HG02870 (cell line): ENCODE results near the gene KCNN1.
A peak's percentile ranks its signal among the peaks of the same experiment; 100 is the strongest.

ENCODE experiments used
- ATAC-seq: cut with Tn5 transposase; IDR thresholded peaks from one replicate; pipeline ENCODE4 v1.9.1; 2021; ENCODE audit warnings: mild to moderate bottlenecking, moderate library complexity; ENCODE audit not compliant: unreplicated experiment

The KCNN1 gene

GRCh38 chr19:17946965-17947784, 19.7 kb upstream of the KCNN1 start:
- peak; percentile 20 for ATAC-seq

- peak; percentile 49 for ATAC-seq
These were observed 18.9 kb upstream of the KCNN1 start for GRCh38 chr19:17947815-17948513.

GRCh38 chr19:17948514-17948900, 18.4 kb upstream of the KCNN1 start:
- ATAC-seq: no peak

GRCh38 chr19:17948931-17949930, 17.7 kb upstream of the KCNN1 start:
- no peak for ATAC-seq

GRCh38 chr19:17949956-17950309, 17.0 kb upstream of the KCNN1 start:
- no peak for ATAC-seq

- ATAC-seq: no peak
These were observed 16.4 kb upstream of the KCNN1 start for GRCh38 chr19:17950310-17951156.

- ATAC-seq: no peak
These were observed 15.5 kb upstream of the KCNN1 start for GRCh38 chr19:17951157-17951989.

- no peak for ATAC-seq
These were observed 14.6 kb upstream of the KCNN1 start for GRCh38 chr19:17951990-17952976.

- ATAC-seq: no peak
These were observed 13.5 kb upstream of the KCNN1 start for GRCh38 chr19:17953316-17953801.

GRCh38 chr19:17953869-17954268, 13.0 kb upstream of the KCNN1 start:
- ATAC-seq: no peak

GRCh38 chr19:17954401-17954800, 12.5 kb upstream of the KCNN1 start:
- ATAC-seq: no peak

GRCh38 chr19:17957149-17957849, 9.6 kb upstream of the KCNN1 start:
- ATAC-seq: no peak

GRCh38 chr19:17957885-17958284, 9.0 kb upstream of the KCNN1 start:
- ATAC-seq: no peak

- no peak for ATAC-seq
These were observed 2.8 kb upstream of the KCNN1 start for GRCh38 chr19:17963936-17964691.

- ATAC-seq: no peak
These were observed 1.4 kb upstream of the KCNN1 start for GRCh38 chr19:17965370-17966128.

- no peak for ATAC-seq
These were observed 801 bp upstream of the KCNN1 start for GRCh38 chr19:17966129-17966483.
